ENCODE results near the gene FOSL1. TPM values are rescaled to one million over a fixed set of nuclear protein-coding genes. Genes with fewer than 3 reads are reported as not detected.

FOSL1 gene
- total RNA-seq, 1 experiment from 2014 or later, result 20.5 TPM

DNA sequence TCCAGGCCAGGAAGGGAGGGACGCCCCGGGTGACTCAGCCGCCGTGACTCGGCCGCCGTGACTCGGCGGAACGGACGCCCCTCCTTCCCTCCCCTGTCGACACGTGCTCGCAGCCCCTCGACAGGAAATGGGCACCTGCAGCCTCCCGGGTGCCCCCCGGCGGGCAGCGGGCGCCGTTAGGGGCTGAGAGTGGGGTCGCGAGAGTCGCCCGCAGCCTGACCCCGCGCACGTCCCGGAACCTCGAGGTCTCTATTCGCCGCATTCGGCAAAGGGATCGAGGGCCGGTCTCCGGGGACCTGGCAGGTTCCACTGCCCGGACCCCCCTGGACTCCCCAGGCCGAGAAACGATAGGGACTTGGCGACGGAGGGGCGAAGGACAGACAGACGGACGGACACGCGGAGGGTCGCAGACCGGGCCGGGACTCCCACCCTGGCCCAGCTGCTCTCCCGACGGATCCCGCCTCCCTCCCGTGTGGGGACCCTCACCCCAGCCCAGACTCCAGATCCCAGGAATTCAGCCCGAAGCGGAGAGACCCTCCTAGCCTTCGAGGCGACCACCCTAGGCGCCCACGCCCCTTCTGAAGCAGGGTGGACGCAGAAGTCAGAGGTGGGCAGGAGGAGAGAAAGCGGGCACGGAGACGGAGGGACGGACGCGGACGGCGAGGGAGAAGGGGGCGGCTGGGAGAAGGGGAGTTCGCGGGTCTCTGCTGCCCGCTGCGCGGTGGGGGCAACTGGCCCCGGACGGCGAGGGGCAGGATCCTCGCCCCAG, 648 bp downstream of the FOSL1 start (continued):
- TF ChIP-seq, protein P1, sequence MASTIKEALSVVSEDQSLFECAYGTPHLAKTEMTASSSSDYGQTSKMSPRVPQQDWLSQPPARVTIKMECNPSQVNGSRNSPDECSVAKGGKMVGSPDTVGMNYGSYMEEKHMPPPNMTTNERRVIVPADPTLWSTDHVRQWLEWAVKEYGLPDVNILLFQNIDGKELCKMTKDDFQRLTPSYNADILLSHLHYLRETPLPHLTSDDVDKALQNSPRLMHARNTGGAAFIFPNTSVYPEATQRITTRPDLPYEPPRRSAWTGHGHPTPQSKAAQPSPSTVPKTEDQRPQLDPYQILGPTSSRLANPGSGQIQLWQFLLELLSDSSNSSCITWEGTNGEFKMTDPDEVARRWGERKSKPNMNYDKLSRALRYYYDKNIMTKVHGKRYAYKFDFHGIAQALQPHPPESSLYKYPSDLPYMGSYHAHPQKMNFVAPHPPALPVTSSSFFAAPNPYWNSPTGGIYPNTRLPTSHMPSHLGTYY (CRISPR knock-in tag; IDR thresholded peaks at IDR 0.05), result no peak
- TF ChIP-seq FOXK1 (CRISPR knock-in tag; IDR thresholded peaks at IDR 0.05) (peak; percentile 55; the same call in 1 of the 2 replicates), MYBL2 (CRISPR knock-in tag; IDR thresholded peaks at IDR 0.05) (0 out of 2 replicates have a peak, but pooled peaks have one; percentile 17)

DNA sequence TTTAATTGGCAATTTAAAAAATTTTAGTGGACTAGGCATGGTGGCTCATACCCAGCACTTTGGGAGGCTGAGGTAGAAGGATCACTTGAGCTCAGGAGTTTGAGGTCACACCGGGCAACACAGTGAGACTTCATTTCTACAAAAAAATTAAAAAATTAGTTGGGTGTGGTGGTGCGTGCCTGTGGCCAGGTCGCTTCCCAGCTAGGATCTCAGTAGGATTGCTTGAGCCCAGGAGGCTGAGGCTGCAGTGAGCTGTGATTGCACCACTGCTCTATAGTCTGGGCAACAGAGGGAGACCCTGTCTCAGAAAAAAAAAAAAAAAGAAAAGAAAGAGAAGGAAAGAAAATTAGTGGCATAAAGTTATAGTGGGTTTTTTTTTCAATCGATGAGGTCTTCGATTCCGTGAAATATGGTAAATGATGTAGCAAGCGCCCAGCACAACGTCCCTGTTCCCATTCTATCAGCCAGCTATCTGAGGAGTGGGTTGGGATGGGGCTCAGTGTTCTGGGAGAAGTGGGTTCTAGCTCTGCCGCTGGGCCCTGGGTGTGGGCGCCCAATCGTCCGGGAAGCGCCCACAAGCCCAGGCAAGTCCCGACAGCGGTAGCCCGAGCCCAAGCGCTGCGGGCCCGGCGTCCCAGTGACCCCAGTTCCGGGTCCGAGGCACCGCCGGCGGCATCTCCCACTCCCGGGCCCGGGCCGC, 1.4 kb downstream of the FOSL1 start:
- Mint-ChIP-seq H3K9me3 (no peaks in the 10 kb centered on the region), H3K27me3 (ENCODE audit: low read depth) (peaks cover 65% of the 10 kb centered on the region), H3K27ac (no peak overlapping the region), H3K36me3 (no peaks in the 10 kb centered on the region; the same call in 1 of the 2 replicates), H3K4me1 (peaks cover 8% of the 10 kb centered on the region), H3K4me3 (peak overlapping the region; percentile 71)
- ChIA-PET CTCF (interaction anchor here (0.6 to 2.8 kb wide), 9 partner anchors 9 to 762 kb away, joined by 3 to 47 read pairs (median 4); partner anchors contain the start of genes CCDC85B, FIBP and MUS81), POLR2A (interaction anchor here (0.7 to 1.3 kb wide), 3 partner anchors 8 to 48 kb away, joined by 3 to 7 read pairs (median 3); partner anchors contain the start of gene CCDC85B)
- DNase-seq (ENCODE audit: low spot score) (no peak), ATAC-seq (no peak)
- TF ChIP-seq, protein P1 (CRISPR knock-in tag; IDR thresholded peaks at IDR 0.05), result no peak
- TF ChIP-seq, protein P2, sequence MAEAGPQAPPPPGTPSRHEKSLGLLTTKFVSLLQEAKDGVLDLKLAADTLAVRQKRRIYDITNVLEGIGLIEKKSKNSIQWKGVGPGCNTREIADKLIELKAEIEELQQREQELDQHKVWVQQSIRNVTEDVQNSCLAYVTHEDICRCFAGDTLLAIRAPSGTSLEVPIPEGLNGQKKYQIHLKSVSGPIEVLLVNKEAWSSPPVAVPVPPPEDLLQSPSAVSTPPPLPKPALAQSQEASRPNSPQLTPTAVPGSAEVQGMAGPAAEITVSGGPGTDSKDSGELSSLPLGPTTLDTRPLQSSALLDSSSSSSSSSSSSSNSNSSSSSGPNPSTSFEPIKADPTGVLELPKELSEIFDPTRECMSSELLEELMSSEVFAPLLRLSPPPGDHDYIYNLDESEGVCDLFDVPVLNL (CRISPR knock-in tag; IDR thresholded peaks at IDR 0.05; ENCODE audit: borderline replicate concordance, low read depth), result no peak
- TF ChIP-seq ATF6 (CRISPR knock-in tag; IDR thresholded peaks at IDR 0.05), result no peak
- TF ChIP-seq, protein P3, sequence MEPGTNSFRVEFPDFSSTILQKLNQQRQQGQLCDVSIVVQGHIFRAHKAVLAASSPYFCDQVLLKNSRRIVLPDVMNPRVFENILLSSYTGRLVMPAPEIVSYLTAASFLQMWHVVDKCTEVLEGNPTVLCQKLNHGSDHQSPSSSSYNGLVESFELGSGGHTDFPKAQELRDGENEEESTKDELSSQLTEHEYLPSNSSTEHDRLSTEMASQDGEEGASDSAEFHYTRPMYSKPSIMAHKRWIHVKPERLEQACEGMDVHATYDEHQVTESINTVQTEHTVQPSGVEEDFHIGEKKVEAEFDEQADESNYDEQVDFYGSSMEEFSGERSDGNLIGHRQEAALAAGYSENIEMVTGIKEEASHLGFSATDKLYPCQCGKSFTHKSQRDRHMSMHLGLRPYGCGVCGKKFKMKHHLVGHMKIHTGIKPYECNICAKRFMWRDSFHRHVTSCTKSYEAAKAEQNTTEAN (CRISPR knock-in tag; IDR thresholded peaks at IDR 0.05), result no peak
- TF ChIP-seq TEAD1 (CRISPR knock-in tag; IDR thresholded peaks at IDR 0.05), result no peak
- no peak for TF ChIP-seq ZNF138 (CRISPR knock-in tag; conservative IDR thresholded peaks at IDR 0.05)
- no peak for TF ChIP-seq SMAD3 (CRISPR knock-in tag; IDR thresholded peaks at IDR 0.05; ENCODE audit: borderline replicate concordance)
- TF ChIP-seq RORB (CRISPR knock-in tag; IDR thresholded peaks at IDR 0.05), result no peak
- TF ChIP-seq GRHL2 (CRISPR knock-in tag; IDR thresholded peaks at IDR 0.05; ENCODE audit: insufficient replicate concordance, severe bottlenecking), result no peak
- TF ChIP-seq CDX4 (CRISPR knock-in tag; IDR thresholded peaks at IDR 0.05; ENCODE audit: borderline replicate concordance), result no peak
- no peak for TF ChIP-seq FOXP1 (CRISPR knock-in tag; IDR thresholded peaks at IDR 0.05; ENCODE audit: borderline replicate concordance)
- TF ChIP-seq ZNF532 (CRISPR knock-in tag; IDR thresholded peaks at IDR 0.05; ENCODE audit: borderline replicate concordance), result no peak
- TF ChIP-seq NFYB (CRISPR knock-in tag; conservative IDR thresholded peaks at IDR 0.05; ENCODE audit: low read depth), result no peak
- TF ChIP-seq ZNF416 (CRISPR knock-in tag; IDR thresholded peaks at IDR 0.05), result no peak
- no peak for TF ChIP-seq E2F5 (CRISPR knock-in tag; IDR thresholded peaks at IDR 0.05)
